Measurements from ENCODE around the gene LRGUK. TPM values are rescaled to one million over a fixed set of nuclear protein-coding genes. Genes with fewer than 3 reads are reported as not detected.
A peak's percentile ranks its signal among the peaks of the same experiment; 100 is the strongest.

LRGUK gene
- total and polyA plus RNA-seq, 2 experiments from 2014 or later: 2.4 to 7.1 TPM

- TF ChIP-seq, protein P1, sequence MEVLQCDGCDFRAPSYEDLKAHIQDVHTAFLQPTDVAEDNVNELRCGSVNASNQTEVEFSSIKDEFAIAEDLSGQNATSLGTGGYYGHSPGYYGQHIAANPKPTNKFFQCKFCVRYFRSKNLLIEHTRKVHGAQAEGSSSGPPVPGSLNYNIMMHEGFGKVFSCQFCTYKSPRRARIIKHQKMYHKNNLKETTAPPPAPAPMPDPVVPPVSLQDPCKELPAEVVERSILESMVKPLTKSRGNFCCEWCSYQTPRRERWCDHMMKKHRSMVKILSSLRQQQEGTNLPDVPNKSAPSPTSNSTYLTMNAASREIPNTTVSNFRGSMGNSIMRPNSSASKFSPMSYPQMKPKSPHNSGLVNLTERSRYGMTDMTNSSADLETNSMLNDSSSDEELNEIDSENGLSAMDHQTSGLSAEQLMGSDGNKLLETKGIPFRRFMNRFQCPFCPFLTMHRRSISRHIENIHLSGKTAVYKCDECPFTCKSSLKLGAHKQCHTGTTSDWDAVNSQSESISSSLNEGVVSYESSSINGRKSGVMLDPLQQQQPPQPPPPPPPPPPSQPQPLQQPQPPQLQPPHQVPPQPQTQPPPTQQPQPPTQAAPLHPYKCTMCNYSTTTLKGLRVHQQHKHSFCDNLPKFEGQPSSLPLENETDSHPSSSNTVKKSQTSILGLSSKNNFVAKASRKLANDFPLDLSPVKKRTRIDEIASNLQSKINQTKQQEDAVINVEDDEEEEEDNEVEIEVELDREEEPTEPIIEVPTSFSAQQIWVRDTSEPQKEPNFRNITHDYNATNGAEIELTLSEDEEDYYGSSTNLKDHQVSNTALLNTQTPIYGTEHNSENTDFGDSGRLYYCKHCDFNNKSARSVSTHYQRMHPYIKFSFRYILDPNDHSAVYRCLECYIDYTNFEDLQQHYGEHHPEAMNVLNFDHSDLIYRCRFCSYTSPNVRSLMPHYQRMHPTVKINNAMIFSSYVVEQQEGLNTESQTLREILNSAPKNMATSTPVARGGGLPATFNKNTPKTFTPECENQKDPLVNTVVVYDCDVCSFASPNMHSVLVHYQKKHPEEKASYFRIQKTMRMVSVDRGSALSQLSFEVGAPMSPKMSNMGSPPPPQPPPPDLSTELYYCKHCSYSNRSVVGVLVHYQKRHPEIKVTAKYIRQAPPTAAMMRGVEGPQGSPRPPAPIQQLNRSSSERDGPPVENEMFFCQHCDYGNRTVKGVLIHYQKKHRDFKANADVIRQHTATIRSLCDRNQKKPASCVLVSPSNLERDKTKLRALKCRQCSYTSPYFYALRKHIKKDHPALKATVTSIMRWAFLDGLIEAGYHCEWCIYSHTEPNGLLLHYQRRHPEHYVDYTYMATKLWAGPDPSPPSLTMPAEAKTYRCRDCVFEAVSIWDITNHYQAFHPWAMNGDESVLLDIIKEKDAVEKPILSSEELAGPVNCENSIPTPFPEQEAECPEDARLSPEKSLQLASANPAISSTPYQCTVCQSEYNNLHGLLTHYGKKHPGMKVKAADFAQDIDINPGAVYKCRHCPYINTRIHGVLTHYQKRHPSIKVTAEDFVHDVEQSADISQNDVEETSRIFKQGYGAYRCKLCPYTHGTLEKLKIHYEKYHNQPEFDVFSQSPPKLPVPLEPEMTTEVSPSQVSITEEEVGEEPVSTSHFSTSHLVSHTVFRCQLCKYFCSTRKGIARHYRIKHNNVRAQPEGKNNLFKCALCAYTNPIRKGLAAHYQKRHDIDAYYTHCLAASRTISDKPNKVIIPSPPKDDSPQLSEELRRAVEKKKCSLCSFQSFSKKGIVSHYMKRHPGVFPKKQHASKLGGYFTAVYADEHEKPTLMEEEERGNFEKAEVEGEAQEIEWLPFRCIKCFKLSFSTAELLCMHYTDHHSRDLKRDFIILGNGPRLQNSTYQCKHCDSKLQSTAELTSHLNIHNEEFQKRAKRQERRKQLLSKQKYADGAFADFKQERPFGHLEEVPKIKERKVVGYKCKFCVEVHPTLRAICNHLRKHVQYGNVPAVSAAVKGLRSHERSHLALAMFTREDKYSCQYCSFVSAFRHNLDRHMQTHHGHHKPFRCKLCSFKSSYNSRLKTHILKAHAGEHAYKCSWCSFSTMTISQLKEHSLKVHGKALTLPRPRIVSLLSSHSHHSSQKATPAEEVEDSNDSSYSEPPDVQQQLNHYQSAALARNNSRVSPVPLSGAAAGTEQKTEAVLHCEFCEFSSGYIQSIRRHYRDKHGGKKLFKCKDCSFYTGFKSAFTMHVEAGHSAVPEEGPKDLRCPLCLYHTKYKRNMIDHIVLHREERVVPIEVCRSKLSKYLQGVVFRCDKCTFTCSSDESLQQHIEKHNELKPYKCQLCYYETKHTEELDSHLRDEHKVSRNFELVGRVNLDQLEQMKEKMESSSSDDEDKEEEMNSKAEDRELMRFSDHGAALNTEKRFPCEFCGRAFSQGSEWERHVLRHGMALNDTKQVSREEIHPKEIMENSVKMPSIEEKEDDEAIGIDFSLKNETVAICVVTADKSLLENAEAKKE (CRISPR knock-in tag; IDR thresholded peaks at IDR 0.05): no peak
Observed at GRCh38 chr7:134105841-134106240, 21.3 kb upstream of the LRGUK start (continued).

GRCh38 chr7:134108802-134109201, 18.3 kb upstream of the LRGUK start:
- Mint-ChIP-seq H3K27me3 (ENCODE audit: insufficient read depth, low read depth, poor library complexity) (peaks cover 2% of the 10 kb centered on the region), H3K9me3 (peaks cover 5% of the 10 kb centered on the region; the same call in 1 of the 3 replicates), H3K4me1 (peaks cover 9% of the 10 kb centered on the region), H3K4me3 (no peak overlapping the region), H3K36me3 (ENCODE audit: low read depth) (peaks cover 4% of the 10 kb centered on the region; the same call in 1 of the 3 replicates), H3K27ac (no peak overlapping the region)
- Histone ChIP-seq H3K4me1 (ENCODE audit: insufficient read depth) (peaks cover 12% of the 10 kb centered on the region), H4K20me1 (replicated peaks; ENCODE audit: insufficient read depth) (no peaks in the 10 kb centered on the region), H3K36me3 (ENCODE audit: insufficient read depth) (no peaks in the 10 kb centered on the region), H3K79me2 (replicated peaks; ENCODE audit: insufficient read depth) (no peaks in the 10 kb centered on the region), H3F3A (replicated peaks; ENCODE audit: low read depth) (no peaks in the 10 kb centered on the region), H3K27me3 (ENCODE audit: insufficient read depth) (no peaks in the 10 kb centered on the region), H3K4me2 (no peak overlapping the region), H3K4me3 (no peak overlapping the region), H3K27ac (ENCODE audit: low read depth) (no peak overlapping the region), H2AFZ (no peak overlapping the region), H3K9me2 (ENCODE audit: insufficient read depth) (no peaks in the 10 kb centered on the region)
- TF ChIP-seq, protein P2, sequence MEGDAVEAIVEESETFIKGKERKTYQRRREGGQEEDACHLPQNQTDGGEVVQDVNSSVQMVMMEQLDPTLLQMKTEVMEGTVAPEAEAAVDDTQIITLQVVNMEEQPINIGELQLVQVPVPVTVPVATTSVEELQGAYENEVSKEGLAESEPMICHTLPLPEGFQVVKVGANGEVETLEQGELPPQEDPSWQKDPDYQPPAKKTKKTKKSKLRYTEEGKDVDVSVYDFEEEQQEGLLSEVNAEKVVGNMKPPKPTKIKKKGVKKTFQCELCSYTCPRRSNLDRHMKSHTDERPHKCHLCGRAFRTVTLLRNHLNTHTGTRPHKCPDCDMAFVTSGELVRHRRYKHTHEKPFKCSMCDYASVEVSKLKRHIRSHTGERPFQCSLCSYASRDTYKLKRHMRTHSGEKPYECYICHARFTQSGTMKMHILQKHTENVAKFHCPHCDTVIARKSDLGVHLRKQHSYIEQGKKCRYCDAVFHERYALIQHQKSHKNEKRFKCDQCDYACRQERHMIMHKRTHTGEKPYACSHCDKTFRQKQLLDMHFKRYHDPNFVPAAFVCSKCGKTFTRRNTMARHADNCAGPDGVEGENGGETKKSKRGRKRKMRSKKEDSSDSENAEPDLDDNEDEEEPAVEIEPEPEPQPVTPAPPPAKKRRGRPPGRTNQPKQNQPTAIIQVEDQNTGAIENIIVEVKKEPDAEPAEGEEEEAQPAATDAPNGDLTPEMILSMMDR (conservative IDR thresholded peaks at IDR 0.05; ENCODE audit: low read depth in 2 of 2): peak in 1 of 2 experiments; percentile 25; a peak in 1 of 4 replicates
- TF ChIP-seq ZNF331 (CRISPR knock-in tag; IDR thresholded peaks at IDR 0.05; ENCODE audit: low read depth): no peak
- ATAC-seq (no peak), DNase-seq (ENCODE audit: low spot score) (no peak)
